ENCODE measurements around the gene JSRP1. TPM values are rescaled to one million over a fixed set of nuclear protein-coding genes. Genes with fewer than 3 reads are reported as not detected.
"Not testable (repeated sequence)": the region's sequence is repeated elsewhere in the genome, so short reads cannot be mapped to it uniquely, and the experiment has no call there.

The JSRP1 gene
- total and polyA plus RNA-seq, 10 of the 15 experiments (the other 5 are each of a cell fraction or from before 2014, with no cell fraction given) = 0.41 to 0.91 (median 0.49) TPM; not detected in 7

DNA sequence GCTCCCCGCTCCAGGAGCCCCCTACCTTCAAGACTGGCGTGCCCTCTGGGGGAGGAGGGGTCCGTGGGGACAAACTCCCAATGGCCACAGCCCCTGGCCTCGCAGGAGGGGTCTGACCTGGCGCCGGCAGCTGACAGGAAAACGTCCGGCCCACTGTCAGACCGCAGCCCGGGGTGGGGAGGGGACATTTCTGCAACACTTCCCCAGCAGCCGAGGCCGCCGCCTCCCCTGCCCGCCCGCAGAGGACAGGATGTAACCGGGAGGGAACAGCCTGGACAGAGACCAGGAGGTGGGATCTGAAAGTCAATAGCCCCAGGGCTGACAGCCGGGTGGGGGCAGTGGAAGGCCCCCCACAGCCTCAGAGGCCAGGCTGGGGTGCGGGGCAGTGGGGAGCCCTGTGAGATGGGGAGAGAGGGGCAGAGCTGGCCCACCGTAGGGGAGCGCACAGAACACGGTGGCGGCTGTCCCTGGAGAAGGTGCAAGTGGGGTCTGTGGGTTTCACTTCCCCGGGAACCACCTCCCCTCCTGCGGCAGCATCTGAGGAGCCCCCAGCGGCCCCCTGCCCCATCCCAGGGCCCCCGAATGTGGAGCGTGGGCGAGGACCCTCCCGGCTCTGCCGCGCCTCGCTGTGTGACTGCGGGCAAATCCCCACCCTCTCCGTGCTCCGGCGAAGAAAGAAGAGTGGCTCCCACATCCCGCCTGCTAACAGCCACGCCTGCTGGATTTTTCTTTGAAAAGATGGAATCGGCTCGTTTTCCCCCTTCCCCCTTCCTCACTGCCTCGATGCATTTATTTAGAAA lies 26.0 kb upstream of the JSRP1 start, which contains the start of gene PEAK3 (continued):
- TF ChIP-seq RUNX3 (IDR thresholded peaks at IDR 0.05; ENCODE audit: low read length) = peak; percentile 79
- TF ChIP-seq BHLHE40 (IDR thresholded peaks at IDR 0.05; ENCODE audit: borderline replicate concordance in 1 of 2, low read depth in 2 of 2, low read length in 1 of 2) = peak in 1 of 2 experiments; percentile 76; a peak in 1 of 4 replicates
- TF ChIP-seq POLR2A (IDR thresholded peaks at IDR 0.05; ENCODE audit: low read depth, low read length) = 0 out of 2 replicates have a peak, but pooled peaks have one; percentile 56
- no peak for TF ChIP-seq RCOR1 (conservative IDR thresholded peaks at IDR 0.05; ENCODE audit: low read depth, low read length)
- TF ChIP-seq, protein P1, sequence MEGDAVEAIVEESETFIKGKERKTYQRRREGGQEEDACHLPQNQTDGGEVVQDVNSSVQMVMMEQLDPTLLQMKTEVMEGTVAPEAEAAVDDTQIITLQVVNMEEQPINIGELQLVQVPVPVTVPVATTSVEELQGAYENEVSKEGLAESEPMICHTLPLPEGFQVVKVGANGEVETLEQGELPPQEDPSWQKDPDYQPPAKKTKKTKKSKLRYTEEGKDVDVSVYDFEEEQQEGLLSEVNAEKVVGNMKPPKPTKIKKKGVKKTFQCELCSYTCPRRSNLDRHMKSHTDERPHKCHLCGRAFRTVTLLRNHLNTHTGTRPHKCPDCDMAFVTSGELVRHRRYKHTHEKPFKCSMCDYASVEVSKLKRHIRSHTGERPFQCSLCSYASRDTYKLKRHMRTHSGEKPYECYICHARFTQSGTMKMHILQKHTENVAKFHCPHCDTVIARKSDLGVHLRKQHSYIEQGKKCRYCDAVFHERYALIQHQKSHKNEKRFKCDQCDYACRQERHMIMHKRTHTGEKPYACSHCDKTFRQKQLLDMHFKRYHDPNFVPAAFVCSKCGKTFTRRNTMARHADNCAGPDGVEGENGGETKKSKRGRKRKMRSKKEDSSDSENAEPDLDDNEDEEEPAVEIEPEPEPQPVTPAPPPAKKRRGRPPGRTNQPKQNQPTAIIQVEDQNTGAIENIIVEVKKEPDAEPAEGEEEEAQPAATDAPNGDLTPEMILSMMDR (IDR thresholded peaks at IDR 0.05 in 2 of 3, conservative IDR thresholded peaks at IDR 0.05 in 1 of 3; ENCODE audit: control insufficient read depth in 2 of 3, extremely low read depth in 1 of 3, insufficient read depth in 1 of 3, low read depth in 3 of 3, low read length in 3 of 3) = peak in 1 of 3 experiments; percentile 2; a peak in 1 of 6 replicates
- 0 out of 3 replicates have a peak, but pooled peaks of 1 of the 2 experiments have one; percentile 15 for TF ChIP-seq EGR1 (IDR thresholded peaks at IDR 0.05; ENCODE audit: borderline replicate concordance in 1 of 2, low read depth in 2 of 2, low read length in 2 of 2)
- TF ChIP-seq IKZF1 (conservative IDR thresholded peaks at IDR 0.05) = peak; percentile 86

DNA sequence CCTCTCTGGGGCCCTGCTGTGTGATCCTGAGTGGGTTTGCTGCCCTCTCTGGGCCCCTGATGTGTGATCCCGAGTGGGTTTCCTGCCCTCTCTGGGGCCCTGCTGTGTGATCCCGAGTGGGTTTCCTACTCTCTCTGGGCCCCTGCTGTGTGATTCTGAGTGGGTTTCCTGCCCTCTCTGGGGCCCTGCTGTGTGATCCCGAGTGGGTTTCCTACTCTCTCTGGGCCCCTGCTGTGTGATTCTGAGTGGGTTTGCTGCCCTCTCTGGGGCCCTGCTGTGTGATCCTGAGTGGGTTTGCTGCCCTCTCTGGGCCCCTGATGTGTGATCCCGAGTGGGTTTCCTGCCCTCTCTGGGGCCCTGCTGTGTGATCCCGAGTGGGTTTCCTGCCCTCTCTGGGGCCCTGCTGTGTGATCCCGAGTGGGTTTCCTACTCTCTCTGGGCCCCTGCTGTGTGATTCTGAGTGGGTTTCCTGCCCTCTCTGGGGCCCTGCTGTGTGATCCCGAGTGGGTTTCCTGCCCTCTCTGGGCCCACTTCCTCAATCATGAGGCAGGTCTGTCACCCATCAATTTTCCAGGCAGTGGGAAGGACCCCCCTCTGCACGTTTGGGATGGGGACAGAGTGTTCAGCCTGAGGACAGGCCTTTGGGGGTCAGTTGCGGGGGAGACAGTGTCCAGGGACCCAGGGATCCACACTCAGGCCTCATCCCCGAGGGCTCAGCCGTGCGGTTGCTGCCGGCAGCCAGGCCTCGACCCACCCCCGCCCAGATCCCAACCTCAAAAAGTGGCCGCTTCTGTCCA lies 25.2 kb upstream of the JSRP1 start:
- Histone ChIP-seq H3K4me2 (ENCODE audit: control insufficient read depth, insufficient read depth) (peak overlapping the region; percentile 68), H3K9ac (ENCODE audit: control insufficient read depth, insufficient read depth, low read length) (peak overlapping the region; percentile 22; the same call in 1 of the 2 replicates), H3K4me1 (ENCODE audit: control insufficient read depth, insufficient read depth, low read length) (peaks cover 11% of the 10 kb centered on the region)
- SMC1A ChIA-PET (ENCODE audit: uncharacterized antibody, unreplicated experiment); H3K4me3 ChIP-seq; BruUV-seq (replicated peaks); H2AFZ ChIP-seq (ENCODE audit: control insufficient read depth, low read depth, low read length); intact Hi-C loops (cut with micrococcal nuclease; ENCODE audit: unreplicated experiment); H3K27ac ChIP-seq (ENCODE audit: control insufficient read depth, insufficient read depth); H3K27me3 ChIP-seq (replicated peaks in 1 of 2; ENCODE audit: control insufficient read depth in 2 of 2, insufficient read depth in 2 of 2, low read length in 1 of 2); DNase-seq (ENCODE audit: low read depth, low spot score); CTCF ChIA-PET; H4K20me1 ChIP-seq (ENCODE audit: control insufficient read depth, insufficient read depth); RAD21 ChIA-PET (ENCODE audit: unreplicated experiment); in situ Hi-C loops (cut with MboI); H3K36me3 ChIP-seq (ENCODE audit: control insufficient read depth in 2 of 2, insufficient read depth in 2 of 2, low read length in 1 of 2); H3K9me3 ChIP-seq (replicated peaks; ENCODE audit: control insufficient read depth, insufficient read depth, low read length); H3K79me2 ChIP-seq (ENCODE audit: control insufficient read depth, insufficient read depth, low read length); FAIRE-seq: not testable (repeated sequence)
- POLR2A ChIA-PET = interaction anchor here (0.5 kb wide), 1 partner anchor 341 kb away, joined by 3 read pairs; no protein-coding TSS in a partner anchor
- WGBS (ENCODE audit: insufficient coverage, insufficient replicate concordance, low lambda C conversion rate, missing lambda C conversion rate) = 8% methylated on average over 12 of the region's 16 CpGs
- peak; percentile 74; the same call in 1 of the 2 replicates for TF ChIP-seq NFXL1 (IDR thresholded peaks at IDR 0.05; ENCODE audit: borderline replicate concordance)
- peak; percentile 98 for TF ChIP-seq SMARCA5 (IDR thresholded peaks at IDR 0.05)
- peak; percentile 30 for ATAC-seq

All from GM12878 (cell line).